RKO (cell line): ENCODE measurements around the gene CNTN2.
A peak's percentile ranks its signal among the peaks of the same experiment; 100 is the strongest.

Experiments
- DNase-seq: peaks from one replicate; pipeline ENCODE4 v3.0.0-alpha.2; 2016; ENCODE audit warnings: low spot score

The CNTN2 gene

GRCh38 chr1:205056956-205057568 is 14.1 kb downstream of the CNTN2 start:
- DNase-seq: no peak

- DNase-seq: no peak
These were observed 15.0 kb downstream of the CNTN2 start for GRCh38 chr1:205057808-205058575.

DNA sequence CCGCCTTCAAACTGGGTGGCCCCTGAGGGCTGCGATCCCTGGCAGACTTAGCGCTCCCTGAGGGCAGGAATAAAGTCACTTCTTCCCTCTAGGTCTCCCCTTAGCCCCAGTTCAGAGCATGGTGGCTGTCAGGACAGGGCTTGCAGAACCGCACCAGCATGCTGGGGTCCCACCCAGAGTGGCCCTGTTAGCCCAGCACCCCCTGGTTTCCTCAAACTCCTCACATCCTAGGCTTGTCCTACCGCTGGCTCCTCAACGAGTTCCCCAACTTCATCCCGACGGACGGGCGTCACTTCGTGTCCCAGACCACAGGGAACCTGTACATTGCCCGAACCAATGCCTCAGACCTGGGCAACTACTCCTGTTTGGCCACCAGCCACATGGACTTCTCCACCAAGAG is 15.8 kb downstream of the CNTN2 start:
- DNase-seq: no peak

- no peak for DNase-seq
These were observed 16.6 kb downstream of the CNTN2 start for GRCh38 chr1:205059660-205060059.

GRCh38 chr1:205060746-205061145 is 17.7 kb downstream of the CNTN2 start:
- DNase-seq: no peak

DNA sequence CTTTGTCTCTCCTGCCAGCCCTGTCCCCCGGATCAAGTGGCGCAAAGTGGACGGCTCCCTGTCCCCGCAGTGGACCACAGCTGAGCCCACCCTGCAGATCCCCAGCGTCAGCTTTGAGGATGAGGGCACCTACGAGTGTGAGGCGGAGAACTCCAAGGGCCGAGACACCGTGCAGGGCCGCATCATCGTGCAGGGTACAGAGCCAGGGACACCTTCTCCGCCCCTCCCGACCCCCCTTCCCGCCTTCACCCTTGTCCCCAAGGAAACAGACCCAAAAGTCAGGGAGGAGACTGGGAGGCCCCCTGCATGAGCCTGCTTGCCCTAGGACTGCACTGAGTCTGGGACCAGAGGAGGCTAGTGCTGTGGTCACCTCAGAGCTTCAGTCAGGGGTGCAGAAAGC is 18.2 kb downstream of the CNTN2 start:
- no peak for DNase-seq

- peak; percentile 56 for DNase-seq
These were observed 18.7 kb downstream of the CNTN2 start for GRCh38 chr1:205061665-205062069.

DNA sequence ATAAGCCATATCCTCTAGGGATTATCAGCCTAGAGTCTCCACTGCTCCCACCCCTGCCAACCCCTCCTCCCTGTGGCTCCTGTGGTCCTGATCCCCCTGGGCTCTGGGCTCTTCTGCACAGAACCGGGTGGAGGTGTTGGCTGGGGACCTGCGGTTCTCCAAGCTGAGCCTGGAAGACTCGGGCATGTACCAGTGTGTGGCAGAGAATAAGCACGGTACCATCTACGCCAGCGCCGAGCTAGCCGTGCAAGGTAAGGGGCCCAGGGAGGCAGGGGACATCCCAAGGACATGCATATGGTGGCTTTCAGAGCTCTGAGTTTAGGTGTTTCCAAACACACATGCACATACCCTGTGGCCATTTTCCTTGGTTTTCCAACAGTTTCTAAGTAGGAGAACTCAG is 19.3 kb downstream of the CNTN2 start:
- DNase-seq: no peak

GRCh38 chr1:205062895-205063294 is 19.9 kb downstream of the CNTN2 start:
- DNase-seq: no peak

GRCh38 chr1:205064301-205064700 is 21.3 kb downstream of the CNTN2 start:
- DNase-seq: no peak

DNA sequence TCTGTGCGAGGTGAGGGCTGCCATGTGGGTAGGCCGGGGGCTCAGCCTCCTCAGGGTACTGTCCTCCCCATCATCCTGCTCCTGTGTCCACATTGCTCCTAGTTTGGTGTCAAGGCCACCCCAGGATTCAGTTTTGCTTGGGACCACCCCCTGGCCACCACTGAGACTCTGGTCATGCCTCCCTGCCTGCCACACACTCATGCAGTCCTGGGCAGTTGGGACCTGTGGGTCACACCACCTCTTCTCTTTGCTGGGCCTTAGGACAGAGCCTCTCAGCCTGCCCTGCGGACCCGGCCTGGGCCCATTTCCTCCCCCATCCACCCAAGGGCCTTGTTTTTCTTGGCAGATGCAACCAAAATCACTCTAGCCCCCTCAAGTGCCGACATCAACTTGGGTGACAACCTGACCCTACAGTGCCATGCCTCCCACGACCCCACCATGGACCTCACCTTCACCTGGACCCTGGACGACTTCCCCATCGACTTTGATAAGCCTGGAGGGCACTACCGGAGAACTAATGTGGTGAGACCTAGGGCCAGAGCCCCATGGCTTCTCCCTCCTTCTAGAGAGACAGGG is 21.8 kb downstream of the CNTN2 start:
- no peak for DNase-seq

GRCh38 chr1:205065666-205066065 is 22.7 kb downstream of the CNTN2 start:
- no peak for DNase-seq

DNA sequence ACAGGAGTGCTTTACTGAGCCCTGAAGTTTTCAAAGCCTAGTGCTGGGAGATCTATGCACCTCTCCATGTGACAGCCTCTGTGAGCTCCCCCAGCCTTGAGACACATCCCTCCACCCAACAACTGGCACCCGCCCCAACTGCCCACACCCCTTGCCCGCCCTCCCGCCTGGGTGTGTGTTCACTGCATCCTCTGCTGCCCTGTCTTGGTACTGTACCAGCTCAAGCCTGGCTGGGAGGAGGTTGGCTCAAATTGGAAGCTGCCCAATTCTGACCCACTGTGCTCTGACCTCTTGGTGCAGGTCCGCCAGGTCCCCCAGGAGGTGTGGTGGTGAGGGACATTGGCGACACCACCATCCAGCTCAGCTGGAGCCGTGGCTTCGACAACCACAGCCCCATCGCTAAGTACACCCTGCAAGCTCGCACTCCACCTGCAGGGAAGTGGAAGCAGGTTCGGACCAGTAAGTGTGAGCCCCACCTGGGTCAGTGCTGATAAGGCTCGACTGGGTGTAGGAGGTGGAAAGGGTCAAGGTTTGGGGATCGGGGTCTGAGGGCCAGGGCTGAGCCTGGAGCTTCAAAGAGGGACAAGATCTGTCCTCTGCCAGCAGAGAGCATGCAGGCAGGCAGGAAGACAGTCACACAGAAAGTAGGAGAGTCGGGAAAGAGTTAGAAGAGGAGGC is 23.3 kb downstream of the CNTN2 start:
- DNase-seq: no peak

GRCh38 chr1:205067031-205067430 is 24.0 kb downstream of the CNTN2 start:
- DNase-seq: no peak

DNA sequence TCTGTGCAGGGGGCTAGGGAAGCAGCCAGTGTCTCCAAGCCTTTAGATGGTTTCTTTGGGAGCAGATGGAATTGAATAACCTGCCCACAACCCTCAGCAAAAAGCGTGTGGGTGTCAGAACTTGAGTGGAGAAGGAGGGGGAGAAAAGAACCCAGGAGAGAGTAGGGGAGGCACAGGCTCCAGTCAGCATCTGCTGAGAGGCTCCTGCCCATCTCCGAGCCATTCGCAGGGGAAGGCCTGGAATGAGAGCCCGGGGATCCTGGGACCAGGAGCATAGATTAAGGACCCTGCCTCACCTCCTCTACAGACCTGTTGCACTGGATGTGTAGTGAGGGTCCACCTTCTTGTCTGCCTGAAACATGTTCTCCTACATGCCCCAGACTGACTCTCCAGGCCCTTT is 25.0 kb downstream of the CNTN2 start:
- no peak for DNase-seq

DNA sequence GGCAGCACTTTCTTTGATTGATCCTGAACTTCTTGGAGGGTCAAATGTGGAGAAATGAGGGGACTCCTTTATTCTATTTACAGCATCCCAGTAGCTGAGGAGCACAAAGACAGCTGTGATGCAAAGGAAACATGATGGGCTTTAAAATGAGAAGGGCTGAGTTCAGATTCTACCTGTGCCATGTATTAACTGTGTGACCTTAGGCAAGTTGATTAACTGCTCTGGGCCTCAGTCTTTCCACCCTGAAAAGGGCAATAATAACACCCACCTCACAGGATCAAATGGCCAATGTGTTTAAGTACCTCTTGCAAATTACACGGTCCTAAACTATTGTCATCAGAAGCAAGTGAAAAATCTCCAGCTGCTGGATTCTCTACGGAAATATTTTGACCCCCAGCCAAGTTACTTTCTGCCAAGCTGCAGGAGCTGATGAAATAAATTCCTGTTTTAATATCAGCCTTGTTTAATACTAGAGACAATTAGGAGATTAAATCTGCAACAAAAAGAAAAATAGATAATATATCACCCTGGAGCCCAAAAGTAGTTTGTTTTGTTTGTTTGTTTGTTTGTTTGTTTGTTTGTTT is 25.5 kb downstream of the CNTN2 start:
- DNase-seq: no peak

DNA sequence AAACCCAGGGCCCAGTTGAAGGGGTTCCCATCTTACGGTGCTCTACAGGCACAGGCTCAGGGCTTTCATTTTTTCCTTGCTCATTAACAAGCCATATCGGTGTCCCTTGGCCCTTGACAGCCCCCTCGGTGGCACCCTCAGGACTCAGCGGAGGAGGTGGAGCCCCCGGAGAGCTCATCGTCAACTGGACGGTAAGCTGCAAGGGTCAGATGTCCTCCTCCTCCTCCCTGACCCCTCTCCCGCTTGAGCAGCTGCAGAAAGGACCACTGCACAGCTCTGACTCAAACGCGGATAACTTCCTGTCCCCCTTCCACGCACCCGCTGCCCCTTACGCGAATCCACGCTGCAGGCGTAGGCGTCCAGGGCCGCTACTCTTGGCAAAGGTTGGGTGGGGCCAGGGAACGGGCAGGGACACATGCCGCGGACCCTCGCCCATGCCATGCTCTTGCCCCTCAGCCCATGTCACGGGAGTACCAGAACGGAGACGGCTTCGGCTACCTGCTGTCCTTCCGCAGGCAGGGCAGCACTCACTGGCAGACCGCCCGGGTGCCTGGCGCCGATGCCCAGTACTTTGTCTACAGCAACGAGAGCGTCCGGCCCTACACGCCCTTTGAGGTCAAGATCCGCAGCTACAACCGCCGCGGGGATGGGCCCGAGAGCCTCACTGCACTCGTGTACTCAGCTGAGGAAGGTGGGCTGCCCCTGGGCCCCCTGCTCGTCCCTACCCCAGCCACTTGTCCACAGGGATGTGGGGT is 26.5 kb downstream of the CNTN2 start:
- no peak for DNase-seq

GRCh38 chr1:205071028-205071409 is 28.0 kb downstream of the CNTN2 start:
- DNase-seq: no peak

GRCh38 chr1:205071801-205072200 is 28.8 kb downstream of the CNTN2 start:
- no peak for DNase-seq

DNA sequence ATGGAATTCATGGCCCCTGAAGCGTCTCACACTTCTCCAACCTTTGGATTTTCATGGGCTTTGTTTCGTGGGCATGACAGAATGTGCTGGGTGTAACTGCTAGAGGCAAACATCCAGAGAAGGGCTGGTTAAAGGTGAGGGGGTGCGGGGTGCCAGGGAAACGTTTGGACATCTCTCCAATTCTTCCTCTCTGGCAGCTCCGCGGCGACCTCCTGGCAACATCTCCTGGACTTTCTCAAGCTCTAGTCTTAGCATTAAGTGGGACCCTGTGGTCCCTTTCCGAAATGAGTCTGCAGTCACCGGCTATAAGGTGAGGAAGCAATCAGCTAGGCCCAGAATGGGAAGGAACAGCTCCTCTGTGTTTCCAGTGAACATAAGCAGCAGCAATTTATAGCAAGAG is 29.3 kb downstream of the CNTN2 start:
- no peak for DNase-seq

DNA sequence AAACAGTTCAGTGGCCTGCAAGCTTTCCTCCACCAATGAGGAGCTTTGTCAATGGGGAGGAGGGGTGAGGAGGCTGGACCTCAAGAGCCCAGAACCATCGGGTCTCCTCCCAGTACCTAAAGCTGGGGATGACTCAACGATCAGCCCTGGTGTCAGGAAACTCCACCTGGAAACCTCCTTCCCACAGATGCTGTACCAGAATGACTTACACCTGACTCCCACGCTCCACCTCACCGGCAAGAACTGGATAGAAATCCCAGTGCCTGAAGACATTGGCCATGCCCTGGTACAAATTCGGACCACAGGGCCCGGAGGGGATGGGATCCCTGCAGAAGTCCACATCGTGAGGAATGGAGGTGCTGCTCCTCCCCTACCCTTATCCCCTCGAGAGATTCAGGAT is 29.9 kb downstream of the CNTN2 start:
- DNase-seq: no peak

- DNase-seq: no peak
These were observed 30.5 kb downstream of the CNTN2 start for GRCh38 chr1:205073511-205073910.
